Omental fat pad (tissue), 4 donors: Measurements from ENCODE around the gene SECISBP2. TPM values are rescaled to one million over a fixed set of nuclear protein-coding genes. Genes with fewer than 3 reads are reported as not detected.

Experiments
- ATAC-seq: fragments of 150-250 bp; one replicate; pipeline ENCODE4 v1.9.1; 2016; ENCODE audit warnings: mild to moderate bottlenecking, moderate library complexity; ENCODE audit not compliant: low FRiP score
- DNase-seq: peaks from one replicate; pipeline ENCODE4 v3.0.0-alpha.2; 2019; ENCODE audit warnings: low spot score
- total RNA-seq, 4 donors: library from RNA; depleted of rRNA; stranded (reverse); fragments of >200 nt; gene quantifications; one replicate each; pipeline ENCODE4 v1.1.0, GENCODE V29; 2016
- TF ChIP-seq, protein P1 (sequence below), 3 donors: fragments of 450-650 bp; IDR thresholded peaks; one replicate each; pipeline ENCODE4 v1.5.1; 2016 to 2017; ENCODE audit warnings: antibody characterized with exemption in 3 of 3, mild to moderate bottlenecking in 3 of 3, moderate library complexity in 2 of 3

The SECISBP2 gene
- total RNA-seq, 4 donors from 2014 or later: 45.8 to 68.4 (median 54.2) TPM

DNA sequence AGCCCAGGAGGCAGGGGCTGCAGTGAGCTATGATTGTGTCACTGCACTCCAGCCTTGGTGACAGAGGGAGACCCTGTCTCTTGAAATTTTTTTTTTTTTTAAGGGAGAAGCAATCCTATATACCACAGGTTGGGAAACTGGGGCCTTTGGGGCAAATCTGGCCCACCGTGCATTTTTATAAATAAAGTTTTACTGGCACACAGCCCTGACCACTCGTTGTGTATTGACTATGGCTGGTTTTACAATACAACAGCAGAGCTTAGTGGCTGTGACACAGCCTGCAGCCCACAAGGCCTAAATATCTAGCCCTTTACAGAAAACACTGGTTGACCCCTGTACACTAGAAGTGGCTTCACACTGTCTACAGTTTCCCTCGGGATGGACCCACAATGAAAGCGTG, 58.0 kb downstream of the SECISBP2 start:
- ATAC-seq (no peak), DNase-seq (no peak)
- TF ChIP-seq, protein P1, sequence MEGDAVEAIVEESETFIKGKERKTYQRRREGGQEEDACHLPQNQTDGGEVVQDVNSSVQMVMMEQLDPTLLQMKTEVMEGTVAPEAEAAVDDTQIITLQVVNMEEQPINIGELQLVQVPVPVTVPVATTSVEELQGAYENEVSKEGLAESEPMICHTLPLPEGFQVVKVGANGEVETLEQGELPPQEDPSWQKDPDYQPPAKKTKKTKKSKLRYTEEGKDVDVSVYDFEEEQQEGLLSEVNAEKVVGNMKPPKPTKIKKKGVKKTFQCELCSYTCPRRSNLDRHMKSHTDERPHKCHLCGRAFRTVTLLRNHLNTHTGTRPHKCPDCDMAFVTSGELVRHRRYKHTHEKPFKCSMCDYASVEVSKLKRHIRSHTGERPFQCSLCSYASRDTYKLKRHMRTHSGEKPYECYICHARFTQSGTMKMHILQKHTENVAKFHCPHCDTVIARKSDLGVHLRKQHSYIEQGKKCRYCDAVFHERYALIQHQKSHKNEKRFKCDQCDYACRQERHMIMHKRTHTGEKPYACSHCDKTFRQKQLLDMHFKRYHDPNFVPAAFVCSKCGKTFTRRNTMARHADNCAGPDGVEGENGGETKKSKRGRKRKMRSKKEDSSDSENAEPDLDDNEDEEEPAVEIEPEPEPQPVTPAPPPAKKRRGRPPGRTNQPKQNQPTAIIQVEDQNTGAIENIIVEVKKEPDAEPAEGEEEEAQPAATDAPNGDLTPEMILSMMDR (IDR thresholded peaks at IDR 0.05): no peak

DNA sequence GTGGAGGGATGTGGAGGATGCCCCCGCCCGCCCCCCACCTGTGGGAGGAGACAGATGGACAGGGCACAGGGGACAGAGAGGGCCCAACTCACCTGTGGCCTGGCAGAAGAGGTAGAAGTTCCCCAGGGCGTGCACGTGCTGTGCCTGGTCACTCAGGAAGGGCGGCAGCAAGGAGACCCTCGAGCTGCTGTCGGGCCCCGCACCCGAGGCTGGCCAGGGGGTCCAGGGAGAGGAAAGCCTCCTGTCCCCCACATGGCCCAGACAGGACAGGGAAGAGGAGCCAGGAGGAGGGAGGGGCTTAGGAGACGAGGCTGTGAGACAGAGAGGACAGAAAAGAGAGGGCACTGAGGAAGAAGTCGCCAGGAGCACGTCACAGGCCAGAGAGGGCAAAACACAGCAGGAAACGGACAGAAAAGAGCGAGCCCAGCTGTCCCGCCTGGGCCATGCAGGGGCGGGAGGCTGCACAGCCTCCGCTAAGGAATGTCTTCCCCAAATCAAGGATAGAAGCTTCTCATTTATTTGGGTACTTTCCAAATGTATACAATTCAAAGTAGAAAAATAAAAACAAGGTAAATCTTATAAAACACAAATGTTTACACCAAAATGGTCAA, 58.5 kb downstream of the SECISBP2 start:
- ATAC-seq (no peak), DNase-seq (no peak)
- TF ChIP-seq, protein P1 (IDR thresholded peaks at IDR 0.05): no peak

DNA sequence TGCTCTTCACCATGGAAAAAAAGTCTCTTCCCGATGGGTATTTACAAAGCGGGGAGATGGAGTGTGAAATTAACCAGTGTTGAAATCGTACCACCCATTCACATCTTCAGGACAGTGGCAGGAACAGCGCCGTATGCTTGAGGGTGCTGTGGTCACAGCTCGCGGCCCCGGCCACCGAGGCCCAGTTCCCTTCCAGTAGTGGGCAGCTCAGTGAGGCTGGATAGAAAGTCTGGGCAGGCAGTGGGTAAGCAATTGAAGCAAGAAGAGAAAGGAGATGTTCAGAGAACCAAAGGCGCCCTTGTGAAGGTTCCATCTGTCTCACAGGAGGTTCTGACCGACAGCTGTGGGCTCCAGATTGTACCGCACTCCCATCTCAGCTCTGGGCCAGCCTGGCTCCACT, 59.1 kb downstream of the SECISBP2 start:
- TF ChIP-seq, protein P1 (IDR thresholded peaks at IDR 0.05): no peak
- no peak for ATAC-seq
- no peak for DNase-seq

DNA sequence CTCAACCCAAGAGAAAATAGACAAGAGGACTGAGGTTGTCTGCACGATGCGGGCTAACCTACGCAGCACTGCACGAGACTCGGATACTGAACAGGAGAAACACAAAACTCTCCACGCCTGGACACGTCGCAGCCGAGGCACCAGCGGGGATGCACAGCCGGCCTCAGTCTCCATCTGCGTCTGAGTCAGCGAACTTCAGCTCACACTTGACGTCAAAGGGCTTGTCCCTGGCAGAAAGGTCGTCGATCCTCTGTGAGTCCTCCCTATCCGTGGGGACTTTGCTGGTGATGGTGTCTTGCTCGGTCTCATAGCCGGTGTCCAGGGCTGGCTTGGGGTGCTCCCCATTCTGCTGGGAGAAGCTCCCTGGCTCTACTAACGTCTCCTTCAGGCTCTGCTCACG, 60.2 kb downstream of the SECISBP2 start:
- no peak for DNase-seq
- TF ChIP-seq, protein P1 (IDR thresholded peaks at IDR 0.05): no peak
- ATAC-seq: no peak

DNA sequence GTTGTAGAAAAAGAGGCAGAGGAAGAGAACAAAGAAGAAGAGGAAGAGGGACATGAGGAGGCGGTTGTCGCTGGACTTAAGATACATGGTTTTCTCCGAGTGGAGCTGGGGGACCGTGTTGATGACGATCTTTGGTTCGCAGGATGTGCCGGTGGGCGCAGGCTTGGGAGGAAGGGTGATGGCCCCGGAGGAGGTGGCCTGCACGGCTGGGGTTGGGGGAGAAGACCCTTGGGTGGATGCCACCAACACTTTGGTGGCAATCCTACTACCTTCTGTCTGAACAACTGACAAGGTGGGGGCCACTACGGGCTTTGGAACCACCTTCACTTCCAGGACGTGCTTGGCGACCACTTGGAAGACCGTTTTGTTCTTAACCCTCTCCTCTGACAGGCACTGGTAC, 60.7 kb downstream of the SECISBP2 start:
- ATAC-seq: no peak
- DNase-seq: no peak
- TF ChIP-seq, protein P1 (IDR thresholded peaks at IDR 0.05): no peak

DNA sequence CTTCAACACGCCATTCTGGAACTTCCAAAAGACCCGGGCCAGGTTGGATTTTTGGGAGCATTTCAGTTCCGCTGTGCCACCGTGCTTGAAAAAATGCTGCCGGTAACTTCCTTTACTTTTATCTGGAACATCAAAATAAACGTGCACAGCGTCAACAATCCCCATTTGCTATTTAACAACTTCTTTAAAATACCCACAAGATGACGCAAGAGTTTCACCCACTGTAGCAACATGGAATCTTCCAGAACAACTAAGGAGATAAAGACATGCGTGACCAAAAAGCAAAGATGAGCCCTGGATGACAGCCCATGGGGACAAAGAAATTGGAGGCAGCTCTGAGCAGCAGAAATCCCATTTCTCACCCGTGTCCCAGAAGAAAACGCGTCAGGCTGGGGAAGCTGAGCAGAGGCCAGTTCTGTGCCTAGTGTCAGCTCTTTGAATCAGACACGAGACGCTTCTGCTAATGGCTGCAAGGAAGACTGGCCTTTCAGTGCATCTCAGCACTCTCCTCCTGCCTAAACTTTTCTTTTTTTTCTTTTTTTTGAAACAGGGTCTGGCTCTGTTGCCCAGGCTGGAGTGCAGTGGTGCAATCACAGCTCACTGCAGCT, 61.3 kb downstream of the SECISBP2 start:
- DNase-seq: no peak
- TF ChIP-seq, protein P1 (IDR thresholded peaks at IDR 0.05): no peak
- ATAC-seq: no peak
